Measurements from ENCODE around the gene DTHD1.

Gene DTHD1

DNA sequence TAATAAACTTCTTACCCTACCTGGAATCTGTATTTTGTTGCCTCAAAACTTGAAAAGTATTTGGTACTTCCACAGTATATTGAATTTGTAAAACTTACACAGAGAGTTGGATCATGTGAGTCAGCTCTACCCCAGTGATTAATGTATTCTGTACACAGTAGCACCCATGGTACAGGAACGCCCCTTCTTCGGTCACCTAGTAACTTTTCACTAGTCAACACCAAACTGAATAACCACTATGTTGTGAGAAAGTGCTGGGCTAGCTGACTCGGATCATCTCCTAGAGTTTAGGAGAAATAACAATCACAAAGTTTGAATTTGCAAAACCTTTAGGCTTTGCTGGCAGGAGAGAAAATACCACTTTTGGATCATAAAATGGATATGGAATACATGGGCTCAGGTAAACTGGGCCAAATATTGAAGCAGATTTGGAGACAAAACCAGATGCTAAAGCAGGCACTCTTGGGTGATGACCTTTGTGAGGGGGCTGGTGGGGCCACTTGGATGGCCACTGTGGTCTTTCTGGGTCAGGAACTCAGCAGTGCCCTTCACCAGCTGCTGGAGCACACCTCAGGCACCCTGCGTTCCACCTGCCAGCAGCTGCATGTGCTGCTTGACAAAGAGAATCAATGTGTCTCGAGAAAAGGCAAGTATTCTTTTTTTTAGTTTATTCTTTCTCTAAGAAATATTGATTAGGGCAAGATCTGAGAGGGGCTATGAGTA lies at the start of gene DTHD1:
Gene DTHD1, plus strand, starts transcription at position 233 of the 723 bp plus-strand sequence. Its CDS starts 143 bp downstream, at position 376.
- DNase-seq = no peak

DNA sequence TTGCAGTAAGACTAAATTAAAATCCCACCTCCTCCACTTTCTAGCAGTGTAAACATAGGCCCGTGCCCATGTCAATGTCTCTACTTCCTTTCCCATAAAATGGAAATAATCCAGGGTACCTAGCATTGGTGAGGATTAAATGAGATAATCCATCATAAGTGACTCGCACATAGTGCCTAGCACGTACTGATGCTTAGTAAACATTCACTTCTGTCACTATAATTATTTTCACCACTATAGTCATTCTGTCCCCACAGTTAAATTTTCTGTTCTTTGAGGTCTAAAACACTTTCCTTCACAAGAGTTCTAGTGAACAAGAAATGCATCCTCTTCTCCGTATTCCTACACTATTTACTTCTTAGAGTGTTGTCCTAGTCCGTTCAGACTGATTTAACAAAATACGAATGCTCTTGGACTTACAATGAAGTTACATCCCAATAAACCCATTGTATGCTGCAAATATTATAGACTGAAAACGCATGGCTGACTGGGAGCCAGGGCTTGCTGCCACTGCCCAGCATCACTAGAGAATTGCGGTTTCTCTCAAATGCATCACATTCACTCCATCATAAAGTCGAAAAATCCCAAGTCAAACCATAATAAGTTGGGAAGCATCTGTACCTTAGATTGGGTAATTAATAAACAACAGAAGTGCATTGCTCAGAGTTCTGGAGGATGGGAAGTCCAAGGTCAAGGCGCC lies 47.7 kb upstream of the DTHD1 start:
- no peak for DNase-seq

DNA sequence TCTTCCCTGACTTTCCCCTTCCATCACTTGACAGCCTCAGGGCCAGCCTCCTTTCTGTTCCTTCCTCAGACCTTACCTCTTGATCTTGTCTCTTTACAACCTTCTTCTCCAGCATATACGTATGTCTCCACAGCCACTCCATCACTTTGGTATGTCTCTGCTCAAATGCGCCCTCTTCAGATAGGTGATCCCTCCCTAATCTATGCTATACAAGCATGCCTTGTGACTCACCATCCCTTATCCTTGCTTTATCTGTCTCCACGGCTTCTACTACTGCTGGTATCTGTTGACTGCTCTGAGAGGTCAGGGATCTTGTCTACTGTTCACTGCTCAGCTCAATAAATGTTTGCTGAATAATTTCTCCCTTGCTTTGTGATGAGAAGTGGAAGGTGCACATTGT lies 46.1 kb upstream of the DTHD1 start:
- DNase-seq = no peak

DNA sequence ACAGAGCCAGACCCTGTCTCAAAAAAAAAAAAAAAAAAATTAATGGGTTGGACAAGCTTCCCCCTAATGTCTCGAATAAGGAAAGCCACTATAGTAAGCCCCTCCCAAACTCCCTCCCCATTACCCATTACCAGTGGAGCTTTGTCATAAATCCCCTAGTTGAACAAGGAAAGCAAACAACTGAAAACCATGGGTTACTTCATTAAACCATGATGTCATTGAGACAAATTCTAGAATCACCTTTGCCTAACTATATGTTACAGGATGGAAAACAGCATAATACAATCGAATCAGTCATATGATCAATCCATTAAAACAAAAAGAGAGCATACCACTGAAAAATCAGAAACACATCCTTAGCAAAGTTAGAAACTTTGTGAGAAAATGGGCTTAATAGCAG lies 45.3 kb upstream of the DTHD1 start:
- DNase-seq = no peak

DNA sequence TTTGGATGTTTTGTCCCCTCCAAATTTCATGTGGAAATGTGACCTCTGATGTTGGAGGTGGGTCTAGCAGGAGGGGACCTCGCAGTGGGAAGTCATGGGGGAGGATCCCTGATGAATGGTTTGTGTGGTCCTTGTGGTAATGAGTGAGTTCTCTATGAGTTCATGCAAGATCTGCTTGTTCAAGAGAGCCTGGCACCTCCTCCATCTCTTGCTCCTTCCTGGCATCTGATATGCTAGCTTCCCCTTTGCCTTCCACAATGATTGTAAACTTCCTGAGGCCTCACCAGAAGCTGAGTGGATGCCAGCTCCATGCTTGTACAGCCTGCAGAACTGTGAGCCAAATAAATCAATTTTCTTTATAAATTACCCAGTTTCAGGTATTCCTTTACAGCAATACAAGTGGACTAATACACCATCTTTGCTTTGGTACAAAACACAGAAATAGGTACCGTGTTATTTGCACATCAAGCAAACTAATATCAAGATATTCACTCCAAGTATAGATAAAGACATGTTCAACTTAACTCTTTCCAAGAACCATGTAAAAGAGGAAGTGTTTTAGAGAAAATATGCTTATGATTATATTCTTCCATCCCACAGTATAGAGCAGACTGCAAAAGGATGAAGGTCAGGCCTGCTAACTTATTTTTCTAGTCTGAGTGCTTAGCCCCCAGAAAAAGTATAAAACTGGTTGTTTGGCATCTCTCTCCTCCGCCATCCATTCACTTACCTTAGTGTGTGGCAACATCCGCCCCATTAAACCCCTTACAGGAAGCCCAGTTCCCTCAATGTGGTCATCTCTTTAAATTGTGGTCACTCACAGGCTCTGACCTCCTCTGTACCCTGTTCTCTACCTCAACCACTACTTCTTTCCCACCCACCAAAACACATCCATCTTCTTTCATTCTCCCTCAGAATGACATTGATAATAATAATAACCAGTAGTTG lies 43.8 kb upstream of the DTHD1 start:
- DNase-seq = no peak

DNA sequence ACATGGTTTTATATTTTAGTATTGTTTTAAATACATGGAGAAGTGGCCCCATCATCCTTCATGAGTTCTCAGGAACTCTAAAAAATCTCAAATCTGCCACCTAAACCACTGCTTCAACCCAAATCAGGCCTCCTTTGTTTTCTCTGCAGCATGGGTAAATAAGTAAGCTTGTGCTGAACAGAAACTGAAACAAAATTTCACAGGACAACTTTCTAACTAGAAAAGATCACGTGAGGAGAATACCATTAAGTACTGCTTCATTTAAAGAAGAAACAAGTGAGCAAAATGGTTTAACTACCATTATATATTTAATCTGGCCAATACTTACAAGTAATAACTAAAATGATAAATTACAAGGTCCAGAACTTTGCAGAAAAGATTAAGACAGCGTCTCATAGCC lies 39.6 kb upstream of the DTHD1 start:
- DNase-seq = no peak

DNA sequence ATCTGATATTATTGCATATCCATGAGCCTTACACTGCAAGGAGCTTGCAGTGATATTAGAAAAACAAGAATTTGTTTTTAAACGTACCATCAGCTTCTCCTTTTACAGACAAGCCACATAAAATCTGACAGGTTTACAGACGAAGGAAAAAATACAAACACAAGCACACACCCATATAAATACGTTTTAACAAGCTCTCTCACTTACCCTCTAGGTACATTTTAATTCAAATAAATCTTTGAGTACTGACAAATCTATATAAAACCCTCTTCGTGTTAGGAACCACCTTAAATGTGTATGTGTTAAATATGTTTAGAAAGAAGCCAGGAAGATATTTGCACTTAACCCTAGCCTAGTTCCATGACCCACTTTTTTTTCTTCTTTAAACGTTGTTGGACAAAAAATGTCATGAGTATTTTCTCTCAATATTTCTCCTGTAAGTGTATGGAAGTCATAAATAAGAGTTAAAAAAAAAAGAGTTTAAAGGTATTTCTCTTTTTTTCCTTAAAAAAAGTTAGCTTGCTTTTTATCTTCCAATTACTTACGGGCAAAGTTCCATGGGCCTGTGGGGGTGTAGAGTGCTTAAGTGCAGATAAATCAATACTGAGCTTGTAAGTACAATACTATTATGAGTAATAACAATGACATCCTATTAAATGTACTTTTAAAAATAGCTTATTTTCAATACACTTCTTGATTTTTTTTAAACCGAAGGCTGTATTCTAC lies 38.6 kb upstream of the DTHD1 start:
- no peak for DNase-seq

DNA sequence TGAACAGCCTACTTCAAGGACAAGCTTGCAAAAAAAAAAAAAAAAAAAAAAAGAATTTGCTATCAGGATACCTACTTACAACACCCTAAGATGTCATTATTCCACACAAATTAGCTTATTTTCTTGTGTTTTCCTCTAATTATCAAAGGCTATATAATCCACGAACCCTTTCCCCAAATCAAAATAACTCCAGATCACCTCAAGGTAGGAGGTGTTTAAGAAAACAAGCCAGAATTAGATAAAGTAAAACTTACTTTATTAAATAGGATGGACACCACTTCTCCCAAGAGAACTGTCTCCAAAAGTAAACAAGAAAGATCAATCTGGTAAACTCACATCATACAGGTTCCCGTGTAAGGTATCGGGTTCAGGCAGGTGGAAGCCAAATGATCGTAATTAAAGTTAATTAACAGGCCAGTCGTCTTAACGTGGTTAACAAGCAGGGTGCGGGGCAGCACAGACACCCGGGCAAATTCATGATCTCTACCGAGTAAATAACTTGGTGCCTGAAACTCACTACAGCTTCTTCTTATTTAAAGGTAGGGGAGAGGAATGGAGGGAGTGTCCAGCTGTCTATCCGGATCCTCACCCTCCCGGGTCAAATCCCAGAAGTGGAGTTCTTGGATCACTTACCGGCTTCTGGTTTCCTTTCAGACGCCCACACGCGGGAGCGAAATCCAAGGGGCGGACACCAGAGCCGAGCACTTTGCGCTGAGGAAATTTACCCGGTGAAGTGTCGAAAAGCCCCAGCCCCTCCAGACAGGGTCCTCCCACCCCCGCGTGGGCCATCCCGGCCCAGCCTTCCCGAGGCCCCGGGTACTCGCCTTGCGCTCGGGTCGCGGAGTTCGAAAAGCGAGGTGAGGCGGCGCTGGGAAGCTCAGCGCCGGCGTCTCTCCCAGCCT lies 37.8 kb upstream of the DTHD1 start:
- no peak for DNase-seq

DNA sequence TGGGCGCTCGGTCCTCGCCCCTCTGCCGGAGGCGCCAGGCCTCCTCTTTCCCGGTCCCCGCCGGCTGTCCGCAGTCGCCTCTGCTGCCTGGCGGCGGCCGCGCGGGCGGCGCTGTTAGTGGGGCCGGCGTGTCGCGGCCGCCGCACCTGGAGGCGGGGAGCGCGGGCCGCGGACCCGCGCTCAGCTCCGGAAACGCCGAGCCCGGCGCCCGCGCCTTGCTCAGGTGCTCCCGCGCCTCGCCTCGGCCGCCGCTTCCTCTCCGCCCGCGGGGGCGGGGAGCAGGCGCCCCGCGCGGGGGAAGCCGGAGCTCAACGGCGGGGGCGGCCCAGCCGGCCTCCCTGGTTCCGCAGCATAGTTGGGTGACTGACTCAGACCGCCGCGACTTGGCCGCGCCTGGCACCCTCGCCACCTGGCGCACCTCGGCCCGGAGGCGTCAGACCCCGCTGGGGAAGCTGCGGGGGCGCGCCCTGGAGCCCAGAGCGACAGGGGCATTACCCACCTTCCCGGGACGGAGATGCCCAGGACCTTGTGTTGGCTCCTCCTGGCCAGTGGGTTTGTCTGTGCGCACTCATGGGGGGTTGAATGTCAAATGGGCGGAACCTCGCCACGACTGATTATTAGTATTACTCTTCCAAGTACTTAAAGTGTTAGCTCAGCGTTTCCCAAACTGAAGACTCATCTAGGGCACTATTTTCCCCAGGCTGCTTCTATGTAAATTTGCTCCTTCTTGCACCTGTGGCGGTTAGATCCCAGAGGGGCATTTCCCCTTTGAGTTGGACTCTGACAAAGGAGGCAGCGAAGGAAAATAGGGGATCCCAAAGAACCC lies 36.9 kb upstream of the DTHD1 start, which contains the start of gene ARAP2:
Gene ARAP2, minus strand, starts transcription at position 258 of the 826 bp plus-strand sequence. CDS start 15,028 bp downstream, outside the sequence.
- DNase-seq = no peak

DNA sequence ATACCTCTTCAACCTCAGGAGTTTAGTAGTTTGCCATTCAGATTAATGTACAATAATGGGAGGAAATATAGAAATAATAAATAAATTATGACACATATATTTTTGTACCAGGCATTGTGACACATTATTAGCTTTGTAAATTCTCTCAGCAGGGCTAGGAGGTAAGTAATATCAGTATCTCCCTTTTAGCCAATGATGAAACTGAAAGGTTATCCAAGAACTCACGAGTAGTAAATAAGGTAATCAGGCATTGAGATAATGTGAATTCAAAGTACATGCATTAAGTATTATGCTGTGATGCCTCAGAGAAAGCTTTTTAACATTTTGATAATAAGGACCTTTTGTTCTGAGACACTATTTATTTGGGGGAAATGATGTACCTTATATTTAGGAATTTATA lies 31.8 kb upstream of the DTHD1 start:
- no peak for DNase-seq

DNA sequence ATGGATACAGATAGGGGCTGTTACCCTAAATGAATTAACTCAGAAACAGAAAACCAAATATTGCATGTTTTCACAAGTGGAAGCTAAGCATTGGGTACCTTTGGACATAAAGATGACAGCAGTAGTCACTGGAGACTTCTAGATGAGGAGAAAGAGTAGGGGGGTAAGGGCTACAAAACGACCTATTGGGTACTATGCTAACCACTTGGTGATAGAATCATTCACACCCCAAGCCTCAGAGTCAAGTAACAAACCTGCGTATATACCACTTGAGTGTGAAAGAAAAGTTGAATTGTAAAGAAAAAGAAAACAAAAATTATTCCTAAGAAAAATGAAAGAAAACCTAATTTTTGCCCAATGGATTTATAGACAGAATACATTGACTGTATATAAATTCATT lies 29.4 kb upstream of the DTHD1 start:
- DNase-seq = no peak

DNA sequence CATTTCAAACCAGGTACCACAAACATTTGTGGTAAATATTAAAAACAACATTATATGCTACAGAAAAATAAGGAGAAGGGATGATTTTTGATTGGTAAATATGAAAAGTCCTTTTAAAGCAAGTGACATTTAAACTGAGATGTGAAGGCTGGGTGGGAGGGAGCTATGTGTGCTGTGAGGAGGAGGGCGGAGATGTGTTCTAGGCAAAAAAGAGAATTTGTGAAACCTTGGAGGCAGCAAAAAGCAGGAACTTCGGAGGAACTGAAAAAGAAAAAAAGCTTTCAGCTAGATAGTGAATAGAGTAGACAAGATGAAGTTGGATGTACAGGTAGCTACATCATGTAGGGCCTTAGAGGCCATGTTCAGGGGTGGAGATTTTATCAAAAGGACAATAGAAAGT lies 27.0 kb upstream of the DTHD1 start:
- DNase-seq = no peak

DNA sequence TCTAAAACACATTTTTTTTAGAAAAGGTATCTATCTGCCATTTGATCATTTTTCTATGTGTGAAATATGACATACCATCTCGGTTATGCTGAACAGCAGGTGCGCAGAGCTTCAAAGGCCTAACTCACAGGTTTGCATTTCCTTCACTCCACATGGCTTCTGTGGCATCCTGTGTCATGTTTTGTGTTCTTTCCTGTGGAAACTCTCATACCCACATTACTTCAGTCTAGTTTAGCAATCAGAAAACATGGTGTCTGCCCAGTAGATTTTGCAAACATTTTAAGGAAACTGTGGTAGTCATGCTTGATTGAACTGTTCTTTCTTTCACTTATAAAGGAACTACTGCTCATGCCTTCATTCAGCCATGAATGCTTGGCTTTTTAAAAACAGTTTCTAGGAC lies 25.8 kb upstream of the DTHD1 start:
- no peak for DNase-seq

DNA sequence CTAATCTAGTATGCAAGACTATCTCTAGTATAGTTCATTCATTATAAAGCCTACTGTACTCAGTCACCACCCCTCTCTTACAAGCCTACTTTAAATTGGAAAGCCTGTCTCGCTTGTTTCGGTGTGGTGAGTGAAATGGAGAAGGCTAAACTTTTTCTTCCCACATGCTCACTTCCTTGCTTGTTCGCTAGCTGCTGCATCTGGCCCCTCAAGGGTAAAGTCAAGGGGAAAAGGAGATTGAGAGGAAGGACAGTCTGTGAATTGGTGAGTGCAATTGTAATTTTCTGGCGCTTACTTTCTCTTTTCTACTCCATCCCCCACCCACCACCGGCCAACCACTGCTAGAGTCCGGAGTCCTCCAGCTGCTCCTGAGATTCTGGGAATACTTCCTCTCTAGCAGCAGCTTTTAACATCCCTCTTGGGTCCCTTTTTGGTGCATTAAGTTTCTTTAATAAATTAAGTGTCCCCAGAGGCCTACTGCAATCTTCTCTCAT lies 25.0 kb upstream of the DTHD1 start:
- no peak for DNase-seq

DNA sequence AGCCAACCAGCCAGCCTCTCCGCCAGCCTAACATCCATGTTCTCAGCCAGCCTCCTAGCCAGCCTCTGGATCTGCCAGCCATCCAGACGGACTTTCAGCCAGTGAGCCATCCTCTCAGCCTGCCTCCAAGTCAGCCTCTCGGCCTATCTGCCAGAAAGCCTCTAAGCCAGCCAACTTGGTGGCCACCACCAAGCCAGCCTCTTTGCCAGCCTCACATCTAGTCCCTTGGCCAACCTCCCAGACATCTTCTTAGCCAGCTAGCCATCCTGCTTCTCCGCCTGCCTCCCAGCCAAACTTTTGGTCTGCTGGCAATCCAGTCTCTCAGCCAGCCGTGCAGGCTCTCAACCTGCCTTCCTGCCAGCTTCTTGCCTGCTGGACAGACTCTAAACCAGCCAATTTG lies 20.7 kb upstream of the DTHD1 start:
- DNase-seq = no peak

DNA sequence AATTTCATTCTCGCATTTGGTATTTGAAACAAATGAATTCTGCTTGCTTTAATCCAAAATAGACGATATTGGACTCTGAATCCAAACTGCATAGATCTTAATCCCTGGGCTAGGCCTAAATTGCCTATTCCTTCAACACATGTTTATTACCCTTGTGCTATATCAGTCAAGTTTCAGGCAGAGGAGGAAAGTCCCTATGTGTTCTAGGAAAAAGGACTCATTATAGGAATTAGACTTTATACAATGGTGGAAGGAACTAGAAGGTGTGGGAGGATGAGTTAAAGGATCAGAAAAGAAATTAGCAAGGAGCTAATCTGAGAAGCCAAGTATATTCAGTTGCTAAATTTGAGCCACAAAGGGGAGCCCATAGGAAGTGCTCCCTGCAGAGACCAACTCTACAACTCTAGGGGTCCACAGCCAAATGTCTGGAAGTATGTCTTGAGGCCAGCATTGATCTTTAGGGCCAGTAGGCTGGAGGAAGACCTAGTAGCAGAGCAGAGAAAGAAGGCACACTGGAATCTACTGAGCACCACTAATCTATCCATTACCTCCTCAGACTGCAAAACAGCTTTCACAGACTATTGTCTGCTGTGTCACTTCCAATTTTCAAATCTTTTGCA lies 17.1 kb upstream of the DTHD1 start:
- DNase-seq = no peak

DNA sequence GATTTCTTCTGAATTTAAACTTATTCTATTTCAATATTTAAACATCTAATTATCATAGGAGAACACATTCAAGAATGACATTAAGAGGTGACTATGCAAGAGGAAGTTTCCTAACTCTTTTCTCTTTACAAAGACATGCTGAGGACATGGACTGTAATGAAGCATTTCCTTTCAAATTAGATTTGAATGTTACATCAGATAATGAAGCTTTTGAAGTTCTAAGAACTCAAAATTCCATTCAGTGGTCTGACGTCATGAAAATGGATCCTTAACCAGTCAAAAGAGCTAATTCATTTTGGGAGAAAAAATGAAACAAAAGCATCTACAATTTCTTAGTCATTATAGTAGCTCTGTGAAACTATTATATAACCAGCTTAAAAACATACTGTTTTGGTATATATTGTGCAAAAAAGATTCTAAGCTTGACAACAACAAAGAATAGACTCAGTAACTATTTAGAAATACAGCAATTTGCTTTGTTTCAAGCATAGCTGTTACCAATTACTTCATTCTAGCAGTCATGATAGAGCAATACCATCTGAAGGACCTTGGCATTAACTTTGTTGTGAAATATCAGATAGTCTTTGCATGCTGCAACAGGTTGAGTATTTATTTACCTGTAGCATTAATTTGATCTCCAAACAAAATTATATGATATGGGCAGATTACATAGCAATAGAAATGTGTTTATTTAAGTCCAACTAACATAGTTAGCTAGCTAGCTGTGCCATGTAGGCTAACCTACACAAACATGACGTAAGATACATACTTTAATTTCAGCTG lies 13.7 kb upstream of the DTHD1 start:
- DNase-seq = no peak

DNA sequence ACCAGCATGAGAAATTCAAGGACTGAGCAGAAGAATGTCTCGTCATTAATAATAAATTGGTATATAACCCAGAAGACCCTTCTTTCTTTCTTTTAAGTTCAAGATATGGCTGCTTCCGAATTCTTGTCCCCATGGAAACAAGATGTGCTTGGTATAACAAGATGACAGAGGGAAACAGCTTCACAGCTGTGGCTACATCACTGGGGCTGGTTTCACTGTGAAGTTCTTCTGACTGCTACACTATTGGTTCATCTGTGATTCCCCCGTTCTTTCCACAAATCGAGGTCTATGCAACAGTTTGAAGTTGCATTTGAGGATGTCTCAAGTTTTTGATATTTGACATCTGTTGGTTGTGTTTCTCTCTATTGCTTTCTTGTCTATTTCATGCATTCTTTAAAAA lies 12.3 kb upstream of the DTHD1 start:
- DNase-seq = no peak

DNA sequence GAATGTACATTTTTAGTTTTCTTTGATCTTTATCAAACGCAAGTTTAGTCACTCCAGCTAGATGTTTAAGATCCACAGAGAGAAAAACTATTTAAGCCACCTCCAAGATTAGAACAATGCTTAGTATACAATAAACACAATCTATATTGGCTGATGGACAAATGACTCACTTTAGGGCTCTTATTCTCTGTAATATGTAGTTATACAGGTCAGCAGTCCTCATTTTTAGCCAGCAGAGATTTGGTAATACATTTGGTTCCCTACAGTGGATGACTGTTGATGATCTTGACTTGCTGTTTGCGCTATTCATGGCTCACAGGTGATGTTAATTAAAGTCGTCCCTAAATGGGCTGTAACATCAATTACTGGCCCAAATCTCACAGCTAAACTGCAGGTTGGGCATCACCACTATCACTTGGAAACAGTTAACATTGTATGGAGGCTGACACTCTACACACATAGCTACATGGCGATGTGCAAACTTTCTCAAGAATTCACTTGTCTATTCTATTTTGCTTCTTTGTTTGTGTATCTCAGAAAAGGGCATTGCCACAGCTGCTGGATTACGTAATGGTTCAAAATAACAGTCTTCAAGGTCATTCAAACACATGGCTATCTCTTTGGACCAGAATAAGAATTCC lies 11.8 kb upstream of the DTHD1 start:
- DNase-seq = no peak

Measured in NCI-H1694 (cell line).